Fibroblast of the aortic adventitia (primary cell): ENCODE data around the gene NLRP14. TPM values are rescaled to one million over a fixed set of nuclear protein-coding genes. Genes with fewer than 3 reads are reported as not detected.

Experiments
- DNase-seq: peaks from one replicate; pipeline ENCODE4 v3.0.0-alpha.2; 2010; ENCODE audit warnings: low read depth
- H3K4me3 ChIP-seq: 2 replicates; pipeline ENCODE4 v1.5.1; 2011; ENCODE audit warnings: low read depth, mild to moderate bottlenecking, control low read depth, low read length, moderate library complexity
- CTCF ChIP-seq: IDR thresholded peaks from 2 replicates; pipeline ENCODE4 v1.5.1; 2011; ENCODE audit warnings: mild to moderate bottlenecking, low read length, control low read depth, inconsistent platforms; ENCODE audit not compliant: insufficient read depth
- total RNA-seq: library from RNA; depleted of rRNA; stranded (reverse); fragments of >200 nt; gene quantifications from 2 replicates; pipeline ENCODE4 v1.2.3, GENCODE V29; 2012; ENCODE audit warnings: low replicate concordance

NLRP14 gene
- total RNA-seq, 1 donor, result 0.18 TPM

DNA sequence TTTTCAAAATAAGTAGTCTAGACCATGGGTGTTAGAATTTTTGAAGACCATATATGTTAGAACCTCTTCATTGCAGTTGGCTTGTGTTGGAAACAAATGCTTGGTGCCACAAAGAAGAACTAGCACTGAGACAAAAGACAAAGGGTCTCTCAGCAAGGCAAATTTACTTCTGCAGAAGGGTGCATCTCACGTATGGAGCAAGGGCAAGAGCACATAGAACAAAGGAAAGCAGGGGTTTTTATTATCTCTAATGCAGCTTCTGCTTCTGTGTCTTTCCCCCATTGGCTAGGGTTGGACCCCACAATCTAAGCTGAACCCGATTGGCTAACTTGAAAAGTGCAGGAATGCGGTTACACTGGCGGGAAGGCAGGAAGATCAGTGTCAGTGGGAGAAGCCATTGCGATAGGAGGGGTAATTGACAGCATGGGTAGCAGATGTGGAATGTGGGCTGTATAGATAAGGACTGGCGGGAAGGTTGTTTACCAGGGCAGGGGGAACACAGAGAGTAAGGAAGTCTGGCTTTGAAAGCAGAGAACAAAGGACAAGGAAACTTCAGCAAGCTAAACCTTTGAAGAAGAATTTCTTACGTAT, 59.4 kb downstream of the NLRP14 start:
- DNase-seq, result no peak
- TF ChIP-seq CTCF, result no peak
- no peak overlapping the region for H3K4me3 ChIP-seq

- no peak overlapping the region for H3K4me3 ChIP-seq
- TF ChIP-seq CTCF, result no peak
- no peak for DNase-seq
Observed at GRCh38 chr11:7080900-7081299, 60.6 kb downstream of the NLRP14 start.

- DNase-seq, result no peak
- H3K4me3 ChIP-seq, result no peak overlapping the region
- TF ChIP-seq CTCF, result no peak
Observed at GRCh38 chr11:7081441-7081840, 61.2 kb downstream of the NLRP14 start.

DNA sequence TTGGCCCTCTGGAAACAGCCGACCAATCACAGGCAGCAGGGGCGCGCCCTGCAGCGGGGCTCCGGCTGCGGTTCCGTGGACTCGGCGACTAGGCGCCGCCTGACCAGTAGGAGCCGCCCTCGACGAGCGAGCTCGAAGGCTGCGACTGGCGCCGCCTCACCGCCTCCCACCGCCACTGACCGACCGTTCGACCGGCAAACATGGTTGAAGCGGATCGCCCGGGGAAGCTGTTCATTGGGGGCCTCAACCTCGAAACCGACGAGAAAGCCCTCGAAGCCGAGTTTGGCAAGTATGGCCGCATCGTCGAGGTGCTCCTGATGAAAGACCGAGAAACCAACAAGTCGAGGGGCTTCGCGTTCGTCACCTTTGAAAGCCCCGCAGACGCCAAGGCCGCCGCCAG, 68.6 kb downstream of the NLRP14 start, which contains the start of gene RBMXL2:
RBMXL2 (plus strand) TSS at position 78 of the 400 bp plus-strand sequence; CDS start at position 201, 123 bp downstream.
- no peak for DNase-seq
- H3K4me3 ChIP-seq, result no peak within 1 kb of the TSS
- no peak for TF ChIP-seq CTCF

DNA sequence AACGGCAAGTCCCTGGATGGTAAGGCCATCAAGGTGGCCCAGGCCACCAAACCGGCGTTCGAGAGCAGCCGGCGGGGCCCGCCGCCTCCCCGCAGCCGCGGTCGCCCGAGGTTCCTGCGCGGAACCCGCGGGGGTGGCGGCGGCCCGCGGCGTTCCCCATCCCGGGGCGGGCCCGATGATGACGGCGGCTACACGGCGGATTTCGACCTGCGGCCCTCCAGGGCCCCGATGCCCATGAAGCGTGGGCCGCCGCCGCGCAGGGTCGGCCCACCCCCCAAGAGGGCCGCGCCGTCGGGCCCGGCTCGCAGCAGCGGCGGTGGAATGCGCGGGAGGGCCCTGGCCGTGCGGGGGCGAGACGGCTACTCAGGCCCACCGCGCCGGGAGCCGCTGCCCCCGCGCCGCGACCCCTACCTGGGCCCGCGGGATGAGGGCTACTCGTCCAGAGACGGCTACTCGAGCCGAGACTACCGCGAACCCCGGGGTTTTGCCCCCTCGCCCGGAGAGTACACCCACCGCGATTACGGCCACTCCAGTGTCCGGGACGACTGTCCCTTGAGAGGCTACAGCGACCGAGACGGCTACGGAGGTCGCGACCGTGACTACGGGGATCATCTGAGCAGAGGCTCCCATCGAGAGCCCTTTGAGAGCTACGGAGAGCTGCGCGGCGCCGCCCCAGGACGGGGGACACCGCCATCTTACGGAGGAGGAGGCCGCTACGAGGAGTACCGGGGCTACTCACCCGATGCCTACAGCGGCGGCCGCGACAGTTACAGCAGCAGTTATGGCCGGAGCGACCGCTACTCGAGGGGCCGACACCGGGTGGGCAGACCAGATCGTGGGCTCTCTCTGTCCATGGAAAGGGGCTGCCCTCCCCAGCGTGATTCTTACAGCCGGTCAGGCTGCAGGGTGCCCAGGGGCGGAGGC, 69.3 kb downstream of the NLRP14 start:
- no peak for DNase-seq
- no peak for TF ChIP-seq CTCF
- H3K4me3 ChIP-seq, result no peak overlapping the region

- TF ChIP-seq CTCF, result peak; percentile 66
- H3K4me3 ChIP-seq, result no peak overlapping the region
- DNase-seq, result peak; percentile 67
Observed at GRCh38 chr11:7098235-7098832, 78.1 kb downstream of the NLRP14 start.
